HAP-1 (cell line): Measurements from ENCODE around the gene HRH2.

Experiments
- DNase-seq, 2 experiments: peaks; one replicate each; pipeline ENCODE4 v3.0.0-alpha.2; 2016 to 2020; ENCODE audit warnings: low spot score in 2 of 2
- H3K27me3 ChIP-seq: fragments of 250-450 bp; sonication (Bioruptor Pico); 2 replicates; pipeline ENCODE4 v1.5.1; 2020; ENCODE audit warnings: low read depth, mild to moderate bottlenecking, moderate library complexity
- H3K36me3 ChIP-seq: fragments of 250-450 bp; sonication (Bioruptor Pico); replicated peaks from 2 replicates; pipeline ENCODE4 v1.5.1; 2020; ENCODE audit warnings: mild to moderate bottlenecking
- H3K4me1 ChIP-seq: fragments of 250-450 bp; sonication (Bioruptor Pico); 2 replicates; pipeline ENCODE4 v1.5.1; 2020; ENCODE audit warnings: mild to moderate bottlenecking
- H3K4me3 ChIP-seq: fragments of 250-450 bp; sonication (Bioruptor Pico); 2 replicates; pipeline ENCODE4 v1.5.1; 2020; ENCODE audit warnings: mild to moderate bottlenecking, moderate library complexity
- H3K9me3 ChIP-seq: fragments of 250-450 bp; sonication (Bioruptor Pico); 2 replicates; pipeline ENCODE4 v1.5.1; 2020; ENCODE audit warnings: mild to moderate bottlenecking, moderate library complexity
- in situ Hi-C: fragments of 300-500 bp; cut with MboI; formaldehyde crosslinking; loops from 3 replicates; pipeline ENCODE4 v1.14.3; 2020; ENCODE audit warnings: low sequenced_read_pairs, inconsistent platforms, mixed read lengths

HRH2 gene

GRCh38 chr5:175695161-175696126, 37.6 kb downstream of the HRH2 start:
- Histone ChIP-seq H3K9me3 (no peaks in the 10 kb centered on the region), H3K4me3 (no peak overlapping the region), H3K27me3 (no peaks in the 10 kb centered on the region), H3K36me3 (no peaks in the 10 kb centered on the region), H3K4me1 (peaks cover 11% of the 10 kb centered on the region; the same call in 1 of the 2 replicates)
- no peak for DNase-seq
- in situ Hi-C loops, result loop anchor here (5.0 kb wide), 1 partner anchor 163 kb away; no protein-coding TSS in a partner anchor

- H3K9me3 ChIP-seq, result no peaks in the 10 kb centered on the region
- DNase-seq, result peak; percentile 63 to 87
- peaks cover 4% of the 10 kb centered on the region; the same call in 1 of the 2 replicates for H3K4me1 ChIP-seq
- no peaks in the 10 kb centered on the region for H3K27me3 ChIP-seq
- H3K4me3 ChIP-seq, result no peak overlapping the region
- no peaks in the 10 kb centered on the region for H3K36me3 ChIP-seq
- in situ Hi-C loops, result loop anchor here (5.0 kb wide), 1 partner anchor 164 kb away; no protein-coding TSS in a partner anchor
Observed at GRCh38 chr5:175696139-175696854, 38.4 kb downstream of the HRH2 start.

GRCh38 chr5:175696855-175697198, 39.0 kb downstream of the HRH2 start:
- H3K4me1 ChIP-seq, result peaks cover 4% of the 10 kb centered on the region; the same call in 1 of the 2 replicates
- in situ Hi-C loops, result loop anchor here (5.0 kb wide), 1 partner anchor 165 kb away; no protein-coding TSS in a partner anchor
- no peaks in the 10 kb centered on the region for H3K9me3 ChIP-seq
- DNase-seq, result no peak
- no peaks in the 10 kb centered on the region for H3K36me3 ChIP-seq
- no peak overlapping the region for H3K4me3 ChIP-seq
- H3K27me3 ChIP-seq, result no peaks in the 10 kb centered on the region

- in situ Hi-C loops, result loop anchor here (5.0 kb wide), 1 partner anchor 166 kb away; no protein-coding TSS in a partner anchor
- H3K36me3 ChIP-seq, result no peaks in the 10 kb centered on the region
- no peak for DNase-seq
Observed at GRCh38 chr5:175697846-175698245, 40.0 kb downstream of the HRH2 start.

GRCh38 chr5:175698401-175699115, 40.7 kb downstream of the HRH2 start:
- Histone ChIP-seq H3K4me1 (peaks cover 4% of the 10 kb centered on the region; the same call in 1 of the 2 replicates), H3K4me3 (no peak overlapping the region), H3K36me3 (no peaks in the 10 kb centered on the region), H3K9me3 (no peaks in the 10 kb centered on the region), H3K27me3 (no peaks in the 10 kb centered on the region; the same call in 1 of the 2 replicates)
- peak in 1 of 2 experiments; percentile 11 for DNase-seq
- in situ Hi-C loops, result loop anchor here (5.0 kb wide), 1 partner anchor 166 kb away; no protein-coding TSS in a partner anchor

More at GRCh38 chr5:175697846-175698245, 40.0 kb downstream of the HRH2 start:
- Histone ChIP-seq H3K4me1 (peaks cover 4% of the 10 kb centered on the region; the same call in 1 of the 2 replicates), H3K27me3 (no peaks in the 10 kb centered on the region; the same call in 1 of the 2 replicates), H3K4me3 (no peak overlapping the region), H3K9me3 (no peaks in the 10 kb centered on the region)

- peaks cover 4% of the 10 kb centered on the region; the same call in 1 of the 2 replicates for H3K4me1 ChIP-seq
- H3K27me3 ChIP-seq, result no peaks in the 10 kb centered on the region; the same call in none of the 2 replicates
- H3K36me3 ChIP-seq, result no peaks in the 10 kb centered on the region
- H3K4me3 ChIP-seq, result no peak overlapping the region
- in situ Hi-C loops, result no loop called here
- peak in 1 of 2 experiments; percentile 53 for DNase-seq
- no peaks in the 10 kb centered on the region for H3K9me3 ChIP-seq
Observed at GRCh38 chr5:175700991-175701390, 43.1 kb downstream of the HRH2 start.

GRCh38 chr5:175701797-175702196, 43.9 kb downstream of the HRH2 start:
- in situ Hi-C loops, result no loop called here
- Histone ChIP-seq H3K4me1 (no peaks in the 10 kb centered on the region; the same call in 1 of the 2 replicates), H3K27me3 (no peaks in the 10 kb centered on the region; the same call in none of the 2 replicates), H3K9me3 (no peaks in the 10 kb centered on the region), H3K36me3 (no peaks in the 10 kb centered on the region), H3K4me3 (no peak overlapping the region)
- DNase-seq, result no peak

DNA sequence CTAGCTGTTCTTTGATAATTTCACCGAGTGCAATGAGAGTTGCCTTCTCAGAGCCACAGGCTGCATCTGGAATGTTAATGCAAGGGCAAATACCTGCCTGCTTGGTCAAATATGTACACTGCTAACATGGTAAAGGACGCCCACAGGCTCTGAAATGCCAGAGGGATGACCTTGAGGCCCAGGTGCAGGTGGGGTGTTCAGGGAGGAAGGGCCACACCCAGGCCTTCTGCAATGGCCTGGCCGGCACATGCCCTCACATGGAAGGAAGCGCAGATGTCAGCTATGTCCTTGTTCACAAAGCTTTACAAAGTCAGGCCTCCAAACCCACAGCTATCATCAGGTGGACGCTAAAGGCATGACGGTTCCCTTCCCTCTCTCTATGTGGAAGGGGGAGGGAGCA, 48.6 kb downstream of the HRH2 start:
- Histone ChIP-seq H3K4me3 (no peak overlapping the region), H3K36me3 (no peaks in the 10 kb centered on the region), H3K9me3 (no peaks in the 10 kb centered on the region), H3K27me3 (no peaks in the 10 kb centered on the region; the same call in none of the 2 replicates), H3K4me1 (no peaks in the 10 kb centered on the region)
- no peak for DNase-seq
- in situ Hi-C loops, result no loop called here

DNA sequence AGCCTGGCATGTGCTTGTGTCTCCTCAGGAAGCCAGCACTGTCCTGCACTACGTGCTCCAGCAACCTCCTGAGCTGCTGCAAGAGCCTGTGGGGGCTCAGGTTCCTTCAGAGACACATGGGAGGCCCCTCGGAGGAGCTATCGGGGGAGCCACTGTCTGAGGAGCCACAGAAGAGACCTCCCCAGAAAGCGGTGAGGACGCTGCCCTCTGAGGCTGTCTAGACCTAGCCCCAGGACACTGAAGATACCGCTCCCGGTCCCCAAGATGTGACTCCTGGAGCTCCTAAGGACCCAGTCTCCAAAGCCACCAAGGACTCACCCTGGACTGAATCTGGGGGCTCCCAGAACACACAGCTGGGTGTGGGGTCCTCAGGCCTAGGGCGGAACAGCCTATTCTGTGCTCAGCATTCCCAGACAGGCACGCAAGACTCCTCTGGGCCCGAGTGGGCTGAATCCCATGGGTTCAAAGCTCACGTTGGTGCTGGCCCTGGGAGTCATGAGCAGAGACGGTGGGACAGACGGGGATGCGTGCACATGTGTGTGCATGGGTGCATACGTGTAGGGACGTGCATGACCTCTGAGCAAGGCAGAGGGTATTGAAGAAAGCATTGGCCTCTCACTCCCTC, 50.0 kb downstream of the HRH2 start:
- no peaks in the 10 kb centered on the region for H3K9me3 ChIP-seq
- H3K36me3 ChIP-seq, result no peaks in the 10 kb centered on the region
- DNase-seq, result no peak
- H3K4me3 ChIP-seq, result no peak overlapping the region
- in situ Hi-C loops, result no loop called here
- H3K4me1 ChIP-seq, result no peaks in the 10 kb centered on the region
- H3K27me3 ChIP-seq, result no peaks in the 10 kb centered on the region; the same call in none of the 2 replicates

DNA sequence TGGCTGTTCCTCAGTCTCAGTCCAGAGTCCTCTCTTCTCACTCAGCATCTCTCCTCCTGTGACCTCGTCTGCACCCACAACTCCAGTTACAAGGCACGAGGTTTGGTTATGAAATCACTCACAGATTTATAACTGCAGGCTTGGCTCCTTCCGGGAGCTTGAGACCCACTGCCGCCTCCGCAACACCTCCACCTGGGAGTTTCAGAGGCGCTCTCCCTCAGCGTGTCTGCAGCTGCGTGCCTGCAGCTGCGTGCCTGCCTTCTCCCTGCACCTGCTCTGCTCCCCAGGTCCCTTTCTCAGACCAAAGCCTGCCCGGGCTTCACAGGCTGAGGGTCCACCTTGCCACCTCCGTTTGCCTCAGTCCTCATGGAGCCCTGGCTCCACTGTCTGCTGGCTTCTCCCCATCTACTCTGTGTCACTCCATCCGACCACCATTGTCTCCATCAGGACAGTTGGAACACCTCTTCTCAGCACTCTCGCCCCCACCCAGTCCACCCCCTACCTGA, 51.5 kb downstream of the HRH2 start:
- H3K4me3 ChIP-seq, result no peak overlapping the region
- H3K27me3 ChIP-seq, result no peaks in the 10 kb centered on the region; the same call in 1 of the 2 replicates
- no peak for DNase-seq
- in situ Hi-C loops, result no loop called here
- H3K36me3 ChIP-seq, result no peaks in the 10 kb centered on the region
- no peaks in the 10 kb centered on the region for H3K4me1 ChIP-seq
- no peaks in the 10 kb centered on the region for H3K9me3 ChIP-seq

DNA sequence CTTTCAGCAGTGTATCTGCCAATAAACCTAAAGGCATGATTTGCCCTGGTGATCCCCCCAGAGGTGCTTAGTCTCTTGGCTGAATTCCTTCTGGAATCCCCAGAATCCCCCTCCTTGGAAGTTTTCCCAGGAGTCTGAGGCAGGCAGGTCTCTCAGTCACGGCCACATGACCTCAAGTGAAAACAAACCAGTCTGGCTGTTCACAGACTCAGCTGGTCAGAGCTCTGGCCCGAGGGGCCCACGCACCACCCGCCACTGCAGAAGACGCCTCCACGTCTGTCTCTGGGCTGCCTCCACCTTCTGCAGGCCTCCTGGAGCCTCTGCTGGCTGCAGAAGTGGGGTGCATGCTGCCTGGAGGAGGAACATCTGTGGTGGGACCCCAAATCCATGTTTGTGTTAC, 52.5 kb downstream of the HRH2 start:
- no peaks in the 10 kb centered on the region for H3K9me3 ChIP-seq
- H3K4me1 ChIP-seq, result no peaks in the 10 kb centered on the region
- in situ Hi-C loops, result no loop called here
- no peaks in the 10 kb centered on the region; the same call in 1 of the 2 replicates for H3K27me3 ChIP-seq
- no peak for DNase-seq
- no peak overlapping the region for H3K4me3 ChIP-seq
- H3K36me3 ChIP-seq, result no peaks in the 10 kb centered on the region

GRCh38 chr5:175711031-175711430, 53.2 kb downstream of the HRH2 start:
- DNase-seq, result no peak
- in situ Hi-C loops, result no loop called here
- no peaks in the 10 kb centered on the region; the same call in 1 of the 2 replicates for H3K27me3 ChIP-seq
- no peaks in the 10 kb centered on the region for H3K36me3 ChIP-seq
- no peak overlapping the region for H3K4me3 ChIP-seq
- no peaks in the 10 kb centered on the region for H3K9me3 ChIP-seq
- H3K4me1 ChIP-seq, result no peaks in the 10 kb centered on the region
